ENCODE measurements around the gene UNC80.
A peak's percentile ranks its signal among the peaks of the same experiment; 100 is the strongest.

Gene UNC80

GRCh38 chr2:209918251-209918650 is 146.6 kb downstream of the UNC80 start:
- DNase-seq (ENCODE audit: low read depth) = no peak

GRCh38 chr2:209922116-209922515 is 150.5 kb downstream of the UNC80 start:
- no peak for TF ChIP-seq CTCF (conservative IDR thresholded peaks at IDR 0.05; ENCODE audit: low read depth, low read length)
- H3K4me3 ChIP-seq (ENCODE audit: low read depth, low read length) = no peak overlapping the region
- DNase-seq (ENCODE audit: low read depth) = no peak

More at GRCh38 chr2:209918251-209918650, 146.6 kb downstream of the UNC80 start:
- no peak overlapping the region for H3K4me3 ChIP-seq (ENCODE audit: low read depth, low read length)
- no peak for TF ChIP-seq CTCF (conservative IDR thresholded peaks at IDR 0.05; ENCODE audit: low read depth, low read length)

GRCh38 chr2:209929369-209929768 is 157.7 kb downstream of the UNC80 start:
- DNase-seq (ENCODE audit: low read depth) = no peak
- TF ChIP-seq CTCF (conservative IDR thresholded peaks at IDR 0.05; ENCODE audit: low read depth, low read length) = no peak
- H3K4me3 ChIP-seq (ENCODE audit: low read depth, low read length) = no peak overlapping the region

- TF ChIP-seq CTCF (conservative IDR thresholded peaks at IDR 0.05; ENCODE audit: low read depth, low read length) = peak; percentile 11
- H3K4me3 ChIP-seq (ENCODE audit: low read depth, low read length) = no peak overlapping the region
- DNase-seq (ENCODE audit: low read depth) = peak; percentile 85
These were observed 162.2 kb downstream of the UNC80 start for GRCh38 chr2:209933499-209934483.

- TF ChIP-seq CTCF (conservative IDR thresholded peaks at IDR 0.05; ENCODE audit: low read depth, low read length) = peak; percentile 52
- H3K4me3 ChIP-seq (ENCODE audit: low read depth, low read length) = no peak overlapping the region
- peak; percentile 53 for DNase-seq (ENCODE audit: low read depth)
These were observed 164.6 kb downstream of the UNC80 start for GRCh38 chr2:209936106-209936666.

- DNase-seq (ENCODE audit: low read depth) = peak; percentile 44
- H3K4me3 ChIP-seq (ENCODE audit: low read depth, low read length) = no peak overlapping the region
- no peak for TF ChIP-seq CTCF (conservative IDR thresholded peaks at IDR 0.05; ENCODE audit: low read depth, low read length)
These were observed 166.3 kb downstream of the UNC80 start for GRCh38 chr2:209937893-209938292.

All from choroid plexus epithelial cell (primary cell).